Measurements from ENCODE around the gene ABCB4.

GRCh38 chr7:87471473-87471872 lies 4.0 kb downstream of the ABCB4 start:
- TF ChIP-seq, protein P1, sequence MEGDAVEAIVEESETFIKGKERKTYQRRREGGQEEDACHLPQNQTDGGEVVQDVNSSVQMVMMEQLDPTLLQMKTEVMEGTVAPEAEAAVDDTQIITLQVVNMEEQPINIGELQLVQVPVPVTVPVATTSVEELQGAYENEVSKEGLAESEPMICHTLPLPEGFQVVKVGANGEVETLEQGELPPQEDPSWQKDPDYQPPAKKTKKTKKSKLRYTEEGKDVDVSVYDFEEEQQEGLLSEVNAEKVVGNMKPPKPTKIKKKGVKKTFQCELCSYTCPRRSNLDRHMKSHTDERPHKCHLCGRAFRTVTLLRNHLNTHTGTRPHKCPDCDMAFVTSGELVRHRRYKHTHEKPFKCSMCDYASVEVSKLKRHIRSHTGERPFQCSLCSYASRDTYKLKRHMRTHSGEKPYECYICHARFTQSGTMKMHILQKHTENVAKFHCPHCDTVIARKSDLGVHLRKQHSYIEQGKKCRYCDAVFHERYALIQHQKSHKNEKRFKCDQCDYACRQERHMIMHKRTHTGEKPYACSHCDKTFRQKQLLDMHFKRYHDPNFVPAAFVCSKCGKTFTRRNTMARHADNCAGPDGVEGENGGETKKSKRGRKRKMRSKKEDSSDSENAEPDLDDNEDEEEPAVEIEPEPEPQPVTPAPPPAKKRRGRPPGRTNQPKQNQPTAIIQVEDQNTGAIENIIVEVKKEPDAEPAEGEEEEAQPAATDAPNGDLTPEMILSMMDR (conservative IDR thresholded peaks at IDR 0.05; ENCODE audit: low read depth in 2 of 2) = no peak
- TF ChIP-seq EZH2phosphoT487 (IDR thresholded peaks at IDR 0.05; ENCODE audit: unreplicated experiment) (no peak), POLR2AphosphoS5 (IDR thresholded peaks at IDR 0.05; ENCODE audit: low read depth) (no peak)

Data from GM23338 (cell line).